IMR-90 (cell line): ENCODE data around the gene FMN1. TPM values are rescaled to one million over a fixed set of nuclear protein-coding genes. Genes with fewer than 3 reads are reported as not detected.

ENCODE experiments used
- ATAC-seq: fragments of 200-7000 bp; cut with Tn5 transposase; 2 replicates; pipeline ENCODE4 v1.9.1; 2020; ENCODE audit warnings: low read depth, mild to moderate bottlenecking, moderate library complexity
- BruUV-seq: library from RNA; stranded (reverse); fragments of 400-500 nt; replicated peaks from 2 replicates; lab custom pipeline; 2021; lab: Mats Ljungman, UMichigan
- CTCF ChIA-PET: fragments of 300-600 bp; formaldehyde crosslinking; extraction: SDS; loops from one replicate; lab custom pipeline; 2021; ENCODE audit warnings: antibody characterized with exemption; lab: Yijun Ruan, JAX
- POLR2A ChIA-PET: fragments of 300-600 bp; sonication (Branson Sonifier 250); formaldehyde crosslinking; loops from one replicate; lab custom pipeline; 2022; ENCODE audit warnings: antibody characterized with exemption; ENCODE audit not compliant: unreplicated experiment; lab: Charles Lee
- DNase-seq: peaks from one replicate; pipeline ENCODE4 v3.0.0; 2013
- H2AFZ ChIP-seq: replicated peaks from 2 replicates; pipeline ENCODE3; 2013; ENCODE audit warnings: low read length, mild to moderate bottlenecking; ENCODE audit not compliant: poor library complexity
- H2AK5ac ChIP-seq: 2 replicates; pipeline ENCODE4 v1.6.1; 2013; ENCODE audit warnings: low read depth, low read length, inconsistent platforms
- H2AK9ac ChIP-seq: replicated peaks from 2 replicates; pipeline ENCODE3; 2013; ENCODE audit warnings: mild to moderate bottlenecking, low read depth, low read length, moderate library complexity; ENCODE audit not compliant: poor library complexity
- H2BK120ac ChIP-seq: 2 replicates; pipeline ENCODE4 v1.6.1; 2013; ENCODE audit warnings: low read depth, low read length, inconsistent platforms
- H2BK15ac ChIP-seq: 3 replicates; pipeline ENCODE4 v1.6.1; 2013; ENCODE audit warnings: low read depth, low read length, inconsistent platforms
- H2BK20ac ChIP-seq: 2 replicates; pipeline ENCODE4 v1.6.1; 2013; ENCODE audit warnings: low read depth, mild to moderate bottlenecking, inconsistent platforms, low read length, moderate library complexity
- H2BK5ac ChIP-seq: 2 replicates; pipeline ENCODE4 v1.6.1; 2013; ENCODE audit warnings: mild to moderate bottlenecking, low read depth, low read length, inconsistent platforms; ENCODE audit not compliant: poor library complexity, severe bottlenecking
- H3K14ac ChIP-seq: replicated peaks from 2 replicates; pipeline ENCODE4 v1.6.1; 2013; ENCODE audit warnings: low read depth, low read length, inconsistent platforms
- H3K18ac ChIP-seq: 2 replicates; pipeline ENCODE4 v1.6.1; 2013; ENCODE audit warnings: low read depth, low read length, control low read depth
- H3K23ac ChIP-seq: 2 replicates; pipeline ENCODE4 v1.6.1; 2013; ENCODE audit warnings: low read depth, low read length, inconsistent platforms
- H3K27ac ChIP-seq: 2 replicates; pipeline ENCODE4 v1.5.1; 2013; ENCODE audit warnings: mild to moderate bottlenecking, control low read depth, low read length; ENCODE audit not compliant: insufficient read depth
- H3K27me3 ChIP-seq: 2 replicates; pipeline ENCODE4 v1.6.1; 2013; ENCODE audit warnings: low read length; ENCODE audit not compliant: control insufficient read depth, insufficient read depth
- H3K36me3 ChIP-seq: 2 replicates; pipeline ENCODE4 v1.6.1; 2013; ENCODE audit warnings: low read length, mixed read lengths; ENCODE audit not compliant: control insufficient read depth, insufficient read depth
- H3K4ac ChIP-seq: 2 replicates; pipeline ENCODE4 v1.6.1; 2013; ENCODE audit warnings: low read depth, low read length, inconsistent platforms
- H3K4me1 ChIP-seq: 2 replicates; pipeline ENCODE4 v1.6.1; 2013; ENCODE audit warnings: low read length, mixed read lengths; ENCODE audit not compliant: control insufficient read depth, insufficient read depth
- H3K4me2 ChIP-seq: 2 replicates; pipeline ENCODE4 v1.6.1; 2013; ENCODE audit warnings: low read depth, mild to moderate bottlenecking, control low read depth, low read length, moderate library complexity
- H3K4me3 ChIP-seq: 2 replicates; pipeline ENCODE4 v1.5.1; 2013; ENCODE audit warnings: low read depth, mild to moderate bottlenecking, control low read depth, low read length, moderate library complexity; ENCODE audit not compliant: insufficient read depth
- H3K56ac ChIP-seq: 2 replicates; pipeline ENCODE4 v1.6.1; 2013; ENCODE audit warnings: low read length, inconsistent platforms; ENCODE audit not compliant: insufficient read depth; ENCODE audit errors: extremely low read depth
- H3K79me1 ChIP-seq, 2 experiments: 2 replicates each; pipeline ENCODE4 v1.6.1; 2013; ENCODE audit warnings: low read length in 2 of 2, inconsistent platforms in 1 of 2, low read depth in 1 of 2
- H3K9ac ChIP-seq: 2 replicates; pipeline ENCODE4 v1.6.1; 2013; ENCODE audit warnings: low read depth, low read length, control low read depth
- H3K9me1 ChIP-seq: 2 replicates; pipeline ENCODE4 v1.6.1; 2013; ENCODE audit warnings: low read length, inconsistent platforms; ENCODE audit not compliant: insufficient read depth
- H3K9me3 ChIP-seq: 2 replicates; pipeline ENCODE4 v1.6.1; 2013; ENCODE audit warnings: low read length; ENCODE audit not compliant: control insufficient read depth, insufficient read depth
- H4K20me1 ChIP-seq: 2 replicates; pipeline ENCODE4 v1.6.1; 2013; ENCODE audit warnings: low read length, inconsistent platforms; ENCODE audit not compliant: insufficient read depth
- H4K5ac ChIP-seq: 2 replicates; pipeline ENCODE4 v1.6.1; 2013; ENCODE audit warnings: mild to moderate bottlenecking, low read depth, low read length, control low read depth
- H4K8ac ChIP-seq, 2 experiments: 2 replicates each; pipeline ENCODE4 v1.6.1; 2013; ENCODE audit warnings: low read depth in 2 of 2, low read length in 2 of 2, control low read depth in 1 of 2, inconsistent platforms in 1 of 2
- H4K91ac ChIP-seq: 2 replicates; pipeline ENCODE4 v1.6.1; 2013; ENCODE audit warnings: low read depth, low read length, inconsistent platforms; ENCODE audit not compliant: insufficient read depth
- BHLHE40 ChIP-seq: fragments of 150-350 bp; IDR thresholded peaks from 2 replicates; pipeline ENCODE4 v1.6.1; 2016; ENCODE audit warnings: mild to moderate bottlenecking, low read depth, low read length
- CEBPB ChIP-seq: IDR thresholded peaks from 2 replicates; pipeline ENCODE4 v1.6.1; 2012; ENCODE audit warnings: low read depth, low read length, improper control_type of control experiment
- CHD1 ChIP-seq: IDR thresholded peaks from 2 replicates; pipeline ENCODE4 v1.6.1; 2012; ENCODE audit warnings: low read depth, low read length, improper control_type of control experiment
- CTCF ChIP-seq: conservative IDR thresholded peaks from 2 replicates; pipeline ENCODE4 v1.5.1; 2012; ENCODE audit warnings: mild to moderate bottlenecking, low read depth, low read length, improper control_type of control experiment
- ELK1 ChIP-seq: fragments of 150-350 bp; IDR thresholded peaks from 2 replicates; pipeline ENCODE4 v1.6.1; 2016; ENCODE audit warnings: low read depth, mild to moderate bottlenecking, low read length, moderate library complexity, borderline replicate concordance
- FOS ChIP-seq: fragments of 150-350 bp; IDR thresholded peaks from 2 replicates; pipeline ENCODE4 v1.6.1; 2016; ENCODE audit warnings: low read depth, low read length
- MAZ ChIP-seq: IDR thresholded peaks from 2 replicates; pipeline ENCODE4 v1.6.1; 2012; ENCODE audit warnings: low read depth, mild to moderate bottlenecking, low read length, improper control_type of control experiment, moderate library complexity, borderline replicate concordance
- MXI1 ChIP-seq: IDR thresholded peaks from 2 replicates; pipeline ENCODE4 v1.6.1; 2012; ENCODE audit warnings: low read depth, mild to moderate bottlenecking, low read length, moderate library complexity, borderline replicate concordance
- NFE2L2 ChIP-seq: fragments of 150-350 bp; IDR thresholded peaks from 2 replicates; pipeline ENCODE4 v1.6.1; 2016; ENCODE audit warnings: low read depth, mild to moderate bottlenecking, low read length
- POLR2A ChIP-seq: IDR thresholded peaks from 2 replicates; pipeline ENCODE4 v1.6.1; 2012; ENCODE audit warnings: mild to moderate bottlenecking, low read depth, low read length
- RAD21 ChIP-seq: IDR thresholded peaks from 2 replicates; pipeline ENCODE4 v1.6.1; 2012; ENCODE audit warnings: low read length, improper control_type of control experiment
- RCOR1 ChIP-seq: IDR thresholded peaks from 2 replicates; pipeline ENCODE4 v1.6.1; 2012; ENCODE audit warnings: mild to moderate bottlenecking, low read length, improper control_type of control experiment; ENCODE audit not compliant: insufficient replicate concordance
- RFX5 ChIP-seq: IDR thresholded peaks from 2 replicates; pipeline ENCODE4 v1.8.0; 2012; ENCODE audit warnings: low read depth, mild to moderate bottlenecking, low read length, moderate library complexity
- SMC3 ChIP-seq: fragments of 150-350 bp; IDR thresholded peaks from 2 replicates; pipeline ENCODE4 v1.6.1; 2016; ENCODE audit warnings: low read depth, mild to moderate bottlenecking, antibody characterized with exemption, low read length, moderate library complexity
- USF2 ChIP-seq: fragments of 150-350 bp; IDR thresholded peaks from 2 replicates; pipeline ENCODE4 v1.6.1; 2017; ENCODE audit warnings: mild to moderate bottlenecking, antibody characterized with exemption, low read length, low read depth
- WGBS, 2 experiments: methylation state at CpG; one replicate each; pipeline versions ENCODE4 v1.1.5 to v1.1.7; 2013; ENCODE audit warnings: missing lambda C conversion rate in 2 of 2; ENCODE audit not compliant: insufficient read length in 1 of 2; ENCODE audit errors: extremely low coverage in 2 of 2; 5-methylcytosine and 5-hydroxymethylcytosine counted together
- dilution Hi-C: fragments of 300-500 bp; cut with HindIII; formaldehyde crosslinking; loops from one replicate; pipeline ENCODE4 v1.14.3; 2018; ENCODE audit warnings: low sequenced_read_pairs; ENCODE audit not compliant: unreplicated experiment
- in situ Hi-C: fragments of 300-500 bp; cut with MboI; formaldehyde crosslinking; loops from 3 replicates; pipeline ENCODE4 v1.14.3; 2019; ENCODE audit warnings: low sequenced_read_pairs, inconsistent platforms, mixed read lengths
- intact Hi-C: fragments of 100-400 bp; cut with micrococcal nuclease; formaldehyde crosslinking; loops from 2 replicates; pipeline ENCODE4 v1.10.0; 2022
- polyA plus RNA-seq, 3 experiments: library from polyadenylated mRNA; depleted of rRNA; stranded (reverse); fragments of >200 nt; gene quantifications; 2 replicates each; pipeline ENCODE4 v1.2.3, GENCODE V29; 2012; ENCODE audit warnings: low replicate concordance in 1 of 3
- total RNA-seq: library from RNA; depleted of rRNA; stranded (reverse); fragments of >200 nt; gene quantifications from 2 replicates; pipeline ENCODE4 v1.2.3, GENCODE V29; 2012

The FMN1 gene
- total and polyA plus RNA-seq, 2 of the 4 experiments (the other 2 are of a cell fraction), result 7.3 to 17.6 TPM

GRCh38 chr15:32982001-32982400, 212.5 kb downstream of the FMN1 start:
- WGBS, 2 experiments, result no CpG with 5 or more reads among the region's 4 CpGs
- in situ Hi-C loops, result no loop called here
- dilution Hi-C loops, result no loop called here

More at GRCh38 chr15:32982001-32982400, 212.5 kb downstream of the FMN1 start:
- peak overlapping the region; percentile 90 for H4K5ac ChIP-seq
- peak overlapping the region; percentile 51; the same call in 1 of the 2 replicates for H3K56ac ChIP-seq
- peak overlapping the region; percentile 86 for H2BK15ac ChIP-seq
- peaks cover 18% of the 10 kb centered on the region for H3K4me1 ChIP-seq
- DNase-seq (no peak), ATAC-seq (no peak)
- intact Hi-C loops, result no loop called here
- no TSS peak for BruUV-seq
- H2BK5ac ChIP-seq, result peak overlapping the region; percentile 97
- peak overlapping the region; percentile 74; the same call in 1 of the 2 replicates for H3K14ac ChIP-seq
- ChIA-PET CTCF (no interaction called here), POLR2A (no interaction called here)
- no peak overlapping the region for H2AK9ac ChIP-seq
- no peak overlapping the region for H3K4me3 ChIP-seq
- H2AK5ac ChIP-seq, result peak overlapping the region; percentile 87
- no peak overlapping the region; the same call in 1 of the 2 replicates for H3K9ac ChIP-seq
- H3K27me3 ChIP-seq, result no peaks in the 10 kb centered on the region
- H4K8ac ChIP-seq, result peak overlapping the region; percentile 85
- peaks cover 7% of the 10 kb centered on the region; the same call in 1 of the 2 replicates for H4K20me1 ChIP-seq
- peak overlapping the region; percentile 84 for H2BK120ac ChIP-seq
- peak overlapping the region; percentile 95 for H4K91ac ChIP-seq
- TF ChIP-seq ELK1, result no peak
- TF ChIP-seq NFE2L2, result no peak
- TF ChIP-seq MXI1, result no peak
- no peak for TF ChIP-seq CHD1
- no peak for TF ChIP-seq RAD21
- TF ChIP-seq CEBPB, result no peak
- TF ChIP-seq RFX5, result no peak
- TF ChIP-seq SMC3, result no peak
- no peak for TF ChIP-seq BHLHE40
- TF ChIP-seq MAZ, result no peak
- no peak for TF ChIP-seq RCOR1
- TF ChIP-seq FOS, result no peak
- no peak for TF ChIP-seq POLR2A
- TF ChIP-seq CTCF, result no peak
- TF ChIP-seq USF2, result no peak
- peaks cover 16 to 47% of the 10 kb centered on the region in 2 experiments for H3K79me1 ChIP-seq
- H2AFZ ChIP-seq, result no peak overlapping the region
- H3K9me1 ChIP-seq, result peaks cover 6% of the 10 kb centered on the region; the same call in 1 of the 2 replicates
- peak overlapping the region; percentile 88 for H2BK20ac ChIP-seq
- peak overlapping the region; percentile 91 for H3K18ac ChIP-seq
- peak overlapping the region; percentile 85 for H3K4ac ChIP-seq
- no peak overlapping the region; the same call in 1 of the 2 replicates for H3K4me2 ChIP-seq
- peak overlapping the region; percentile 84; the same call in 1 of the 2 replicates for H3K23ac ChIP-seq
- no peaks in the 10 kb centered on the region; the same call in 1 of the 2 replicates for H3K36me3 ChIP-seq
- H3K9me3 ChIP-seq, result no peaks in the 10 kb centered on the region
- peak overlapping the region; percentile 83; the same call in 1 of the 2 replicates for H3K27ac ChIP-seq
